ENCODE results near the gene UPP2. TPM values are rescaled to one million over a fixed set of nuclear protein-coding genes. Genes with fewer than 3 reads are reported as not detected.

UPP2 gene
- total RNA-seq = not detected in 2 replicates

DNA sequence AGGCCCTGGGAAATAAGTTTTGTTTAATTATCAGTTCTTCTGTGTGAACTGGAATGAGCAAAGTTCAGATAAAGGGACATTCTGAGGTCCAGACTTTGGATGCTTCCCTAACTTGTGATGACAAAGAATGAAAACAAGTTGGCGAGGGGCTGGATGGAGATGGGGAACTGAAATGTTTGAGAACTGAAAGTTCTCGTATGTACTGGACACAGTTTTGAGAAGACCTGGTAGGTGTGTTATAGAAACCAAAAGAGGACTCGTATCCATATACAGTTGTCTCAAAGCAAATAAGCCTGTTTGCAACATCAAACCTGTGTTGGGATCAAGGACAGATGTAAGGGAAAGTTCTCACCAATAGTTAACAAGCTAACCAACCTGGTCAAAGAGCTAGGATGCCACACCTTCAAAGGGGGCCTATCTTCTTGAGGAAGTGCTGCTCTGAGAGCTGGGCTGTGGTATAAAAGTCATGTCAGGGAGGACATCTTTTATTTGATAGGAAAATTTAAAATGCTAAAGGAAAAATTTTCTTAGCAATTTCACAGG is at the start of gene UPP2:
UPP2 (plus strand) TSS at position 493 of the 543 bp plus-strand sequence. CDS start 188 bp downstream, outside the sequence.

Other genes with a start within 250 kb of the UPP2 start
- gene ACVR1, start 225.5 kb upstream of the UPP2 start, total RNA-seq = 9.5 and 10.4 TPM in 2 replicates